ENCODE measurements around the gene RPL18. TPM values are rescaled to one million over a fixed set of nuclear protein-coding genes. Genes with fewer than 3 reads are reported as not detected.
A peak's percentile ranks its signal among the peaks of the same experiment; 100 is the strongest.

Gene RPL18
- total and polyA plus RNA-seq, 4 donors = 276 to 830 (median 586) TPM

GRCh38 chr19:48630296-48631063 is 11.5 kb upstream of the RPL18 start:
- Histone ChIP-seq H3K4me3 (ENCODE audit: low read depth in 1 of 3, low read length in 3 of 3) (no peak overlapping the region), H3K4me1 (ENCODE audit: control insufficient read depth in 4 of 4, insufficient read depth in 4 of 4, low read length in 3 of 4) (peaks cover 22 to 66% (median 41%) of the 10 kb centered on the region in 4 donors), H3K27ac (ENCODE audit: low read depth in 1 of 2, low read length in 2 of 2) (peak overlapping the region in 1 of 2 donors; percentile 40), H3K9me3 (ENCODE audit: control insufficient read depth in 4 of 4, low read length in 3 of 4) (no peaks in the 10 kb centered on the region), H3K36me3 (ENCODE audit: control insufficient read depth in 4 of 4, insufficient read depth in 3 of 4, low read depth in 1 of 4, low read length in 3 of 4) (peaks cover 0 to 7% (median 1%) of the 10 kb centered on the region in 4 donors), H3K27me3 (ENCODE audit: control insufficient read depth in 4 of 4, insufficient read depth in 4 of 4, low read length in 3 of 4) (no peaks in the 10 kb centered on the region), H3K9ac (ENCODE audit: low read depth in 1 of 2, low read length in 2 of 2) (no peak overlapping the region)
- peak; percentile 26 for TF ChIP-seq SP1 (IDR thresholded peaks at IDR 0.05)
- TF ChIP-seq MAX (IDR thresholded peaks at IDR 0.05) = no peak
- peak; percentile 77 for DNase-seq (ENCODE audit: low spot score)
- 55% methylated on average over 47 of the region's 47 CpGs for WGBS

- Histone ChIP-seq H3K4me3 (ENCODE audit: low read depth in 1 of 3, low read length in 3 of 3) (no peak overlapping the region), H3K9ac (ENCODE audit: low read depth in 1 of 2, low read length in 2 of 2) (no peak overlapping the region), H3K4me1 (ENCODE audit: control insufficient read depth in 4 of 4, insufficient read depth in 4 of 4, low read length in 3 of 4) (peaks cover 18 to 68% (median 44%) of the 10 kb centered on the region in 4 donors), H3K36me3 (ENCODE audit: control insufficient read depth in 4 of 4, insufficient read depth in 3 of 4, low read depth in 1 of 4, low read length in 3 of 4) (peaks cover 0 to 7% (median 1%) of the 10 kb centered on the region in 4 donors), H3K27me3 (ENCODE audit: control insufficient read depth in 4 of 4, insufficient read depth in 4 of 4, low read length in 3 of 4) (no peaks in the 10 kb centered on the region), H3K27ac (ENCODE audit: low read depth in 1 of 2, low read length in 2 of 2) (peak overlapping the region in 1 of 2 donors; percentile 40), H3K9me3 (ENCODE audit: control insufficient read depth in 4 of 4, low read length in 3 of 4) (no peaks in the 10 kb centered on the region)
- WGBS = 53% methylated on average over 48 of the region's 48 CpGs
- TF ChIP-seq RXRA (IDR thresholded peaks at IDR 0.05) (no peak), TAF1 (conservative IDR thresholded peaks at IDR 0.05) (no peak), HNF4G (IDR thresholded peaks at IDR 0.05) (no peak), FOXA2 (IDR thresholded peaks at IDR 0.05) (no peak), MAX (IDR thresholded peaks at IDR 0.05) (no peak), JUND (IDR thresholded peaks at IDR 0.05) (no peak), RAD21 (IDR thresholded peaks at IDR 0.05) (no peak), EGR1 (IDR thresholded peaks at IDR 0.05; ENCODE audit: low read depth in 2 of 2) (no peak), CTCF (IDR thresholded peaks at IDR 0.05; ENCODE audit: low read depth, low read length, missing input control) (no peak), GABPA (IDR thresholded peaks at IDR 0.05 in 1 of 2, conservative IDR thresholded peaks at IDR 0.05 in 1 of 2) (no peak), YY1 (IDR thresholded peaks at IDR 0.05) (no peak), NR2F2 (IDR thresholded peaks at IDR 0.05) (no peak)
- DNase-seq (ENCODE audit: low spot score) = peak; percentile 75
These were observed 10.8 kb upstream of the RPL18 start for GRCh38 chr19:48629599-48630295.

GRCh38 chr19:48629297-48629598 is 10.3 kb upstream of the RPL18 start:
- no peak overlapping the region for H3K4me3 ChIP-seq (ENCODE audit: low read depth in 1 of 3, low read length in 3 of 3)
- no peaks in the 10 kb centered on the region for H3K27me3 ChIP-seq (ENCODE audit: control insufficient read depth in 4 of 4, insufficient read depth in 4 of 4, low read length in 3 of 4)
- peak; percentile 33 for DNase-seq (ENCODE audit: low spot score)
- 94% methylated on average over 22 of the region's 22 CpGs for WGBS
- H3K36me3 ChIP-seq (ENCODE audit: control insufficient read depth in 4 of 4, insufficient read depth in 3 of 4, low read depth in 1 of 4, low read length in 3 of 4) = peaks cover 0 to 7% (median 1%) of the 10 kb centered on the region in 4 donors
- H3K27ac ChIP-seq (ENCODE audit: low read depth in 1 of 2, low read length in 2 of 2) = no peak overlapping the region
- H3K9ac ChIP-seq (ENCODE audit: low read depth in 1 of 2, low read length in 2 of 2) = no peak overlapping the region
- peaks cover 17 to 69% (median 43%) of the 10 kb centered on the region in 4 donors for H3K4me1 ChIP-seq (ENCODE audit: control insufficient read depth in 4 of 4, insufficient read depth in 4 of 4, low read length in 3 of 4)
- H3K9me3 ChIP-seq (ENCODE audit: control insufficient read depth in 4 of 4, low read length in 3 of 4) = no peaks in the 10 kb centered on the region
- TF ChIP-seq JUND (IDR thresholded peaks at IDR 0.05) (no peak), REST (IDR thresholded peaks at IDR 0.05) (no peak), HNF4A (conservative IDR thresholded peaks at IDR 0.05) (no peak), HNF4G (IDR thresholded peaks at IDR 0.05) (no peak), EGR1 (IDR thresholded peaks at IDR 0.05; ENCODE audit: low read depth in 2 of 2) (no peak), CTCF (IDR thresholded peaks at IDR 0.05; ENCODE audit: low read depth, low read length, missing input control) (no peak), NR2F2 (IDR thresholded peaks at IDR 0.05) (no peak), MAX (IDR thresholded peaks at IDR 0.05) (no peak), RXRA (IDR thresholded peaks at IDR 0.05) (no peak), GABPA (IDR thresholded peaks at IDR 0.05 in 1 of 2, conservative IDR thresholded peaks at IDR 0.05 in 1 of 2) (no peak), FOXA2 (IDR thresholded peaks at IDR 0.05) (no peak), FOXA1 (IDR thresholded peaks at IDR 0.05) (no peak)
